Suprapubic skin (tissue), 4 donors: Measurements from ENCODE around the gene STH. TPM values are rescaled to one million over a fixed set of nuclear protein-coding genes. Genes with fewer than 3 reads are reported as not detected.

Experiments used
- DNase-seq, 2 donors: peaks; one replicate each; pipeline ENCODE4 v3.0.0-alpha.2; 2019; ENCODE audit warnings: low spot score in 2 of 2
- H3K27ac ChIP-seq: fragments of 200-600 bp; sonication (generic); one replicate; pipeline ENCODE4 v1.5.1; 2019
- H3K27me3 ChIP-seq: fragments of 200-600 bp; sonication (generic); one replicate; pipeline ENCODE4 v1.5.1; 2019
- H3K36me3 ChIP-seq: fragments of 200-600 bp; sonication (generic); one replicate; pipeline ENCODE4 v1.5.1; 2019
- H3K4me1 ChIP-seq: fragments of 200-600 bp; sonication (generic); one replicate; pipeline ENCODE4 v1.5.1; 2019
- H3K4me3 ChIP-seq: fragments of 200-600 bp; sonication (generic); one replicate; pipeline ENCODE4 v1.5.1; 2019; ENCODE audit warnings: mild to moderate bottlenecking
- H3K9me3 ChIP-seq: fragments of 200-600 bp; sonication (generic); one replicate; pipeline ENCODE4 v1.5.1; 2019
- EP300 ChIP-seq: sonication (generic); formaldehyde crosslinking; IDR thresholded peaks from one replicate; pipeline ENCODE4 v1.6.1; 2017; ENCODE audit warnings: antibody characterized with exemption
- POLR2A ChIP-seq, 2 donors: fragments of 450-650 bp; IDR thresholded peaks; one replicate each; pipeline ENCODE4 v1.6.1; 2017; ENCODE audit warnings: antibody characterized with exemption in 2 of 2, mild to moderate bottlenecking in 2 of 2, moderate library complexity in 2 of 2
- POLR2AphosphoS5 ChIP-seq, 3 donors: sonication (generic); formaldehyde crosslinking; IDR thresholded peaks; one replicate each; pipeline ENCODE4 v1.6.1; 2017; ENCODE audit warnings: antibody characterized with exemption in 3 of 3
- WGBS: methylation state at CpG from one replicate; pipeline ENCODE4 v1.1.5; 2018; 5-methylcytosine and 5-hydroxymethylcytosine counted together
- total RNA-seq, 4 donors: library from RNA; depleted of rRNA; stranded (reverse); fragments of >200 nt; gene quantifications; one replicate each; pipeline ENCODE4 v1.1.0, GENCODE V29; 2016
- TF ChIP-seq, protein P1 (sequence below), 2 donors: fragments of 200-600 bp in 1 of 2; fragments of 450-650 bp in 1 of 2; sonication (generic) in 1 of 2; IDR thresholded peaks; one replicate each; pipeline ENCODE4 v1.5.1; 2016 to 2019; ENCODE audit warnings: antibody characterized with exemption in 2 of 2, mild to moderate bottlenecking in 1 of 2, moderate library complexity in 1 of 2

STH gene
- total RNA-seq, 4 donors from 2014 or later, result not detected

DNA sequence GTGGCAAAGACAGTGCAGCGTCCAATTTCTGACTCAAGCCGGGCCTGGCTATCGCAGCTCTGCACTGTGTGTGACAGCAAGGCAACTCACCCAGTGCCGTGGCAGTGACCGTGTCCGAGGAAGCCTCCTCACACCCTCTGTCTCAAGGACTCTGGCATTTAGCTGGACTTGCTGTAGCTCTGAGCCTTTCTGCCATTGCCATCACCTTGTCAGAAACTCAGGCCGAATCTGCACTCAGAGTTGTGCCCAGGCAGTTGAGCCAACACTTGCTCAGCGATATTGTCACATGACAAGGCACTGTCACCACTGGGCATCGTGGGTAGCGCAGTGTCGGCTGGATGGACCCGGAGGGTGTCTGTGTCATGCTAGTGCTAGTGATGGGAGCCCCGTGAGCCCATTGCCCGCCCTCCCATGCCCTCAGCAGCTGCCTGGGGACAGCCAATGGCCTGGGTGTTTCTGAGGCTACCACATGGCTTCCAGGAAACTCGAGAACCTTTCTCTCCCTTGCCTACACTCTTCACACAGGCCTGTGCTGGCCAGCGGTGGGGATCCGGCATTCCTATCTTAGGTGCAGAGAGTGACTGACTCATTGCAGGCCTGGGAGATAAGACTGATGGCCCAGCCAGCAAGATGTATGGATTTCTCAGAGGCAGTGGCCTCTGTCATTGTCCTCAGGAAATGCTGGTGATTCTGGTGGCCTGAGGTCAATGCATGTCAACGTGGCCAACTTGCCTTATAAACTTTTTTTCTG lies 22.1 kb upstream of the STH start:
- no peak for TF ChIP-seq POLR2A (IDR thresholded peaks at IDR 0.05)
- no peak for TF ChIP-seq EP300
- TF ChIP-seq, protein P1, sequence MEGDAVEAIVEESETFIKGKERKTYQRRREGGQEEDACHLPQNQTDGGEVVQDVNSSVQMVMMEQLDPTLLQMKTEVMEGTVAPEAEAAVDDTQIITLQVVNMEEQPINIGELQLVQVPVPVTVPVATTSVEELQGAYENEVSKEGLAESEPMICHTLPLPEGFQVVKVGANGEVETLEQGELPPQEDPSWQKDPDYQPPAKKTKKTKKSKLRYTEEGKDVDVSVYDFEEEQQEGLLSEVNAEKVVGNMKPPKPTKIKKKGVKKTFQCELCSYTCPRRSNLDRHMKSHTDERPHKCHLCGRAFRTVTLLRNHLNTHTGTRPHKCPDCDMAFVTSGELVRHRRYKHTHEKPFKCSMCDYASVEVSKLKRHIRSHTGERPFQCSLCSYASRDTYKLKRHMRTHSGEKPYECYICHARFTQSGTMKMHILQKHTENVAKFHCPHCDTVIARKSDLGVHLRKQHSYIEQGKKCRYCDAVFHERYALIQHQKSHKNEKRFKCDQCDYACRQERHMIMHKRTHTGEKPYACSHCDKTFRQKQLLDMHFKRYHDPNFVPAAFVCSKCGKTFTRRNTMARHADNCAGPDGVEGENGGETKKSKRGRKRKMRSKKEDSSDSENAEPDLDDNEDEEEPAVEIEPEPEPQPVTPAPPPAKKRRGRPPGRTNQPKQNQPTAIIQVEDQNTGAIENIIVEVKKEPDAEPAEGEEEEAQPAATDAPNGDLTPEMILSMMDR (IDR thresholded peaks at IDR 0.05), result no peak
- no peak for TF ChIP-seq POLR2AphosphoS5 (IDR thresholded peaks at IDR 0.05)
- WGBS, result 88% methylated on average over 12 of the region's 18 CpGs

DNA sequence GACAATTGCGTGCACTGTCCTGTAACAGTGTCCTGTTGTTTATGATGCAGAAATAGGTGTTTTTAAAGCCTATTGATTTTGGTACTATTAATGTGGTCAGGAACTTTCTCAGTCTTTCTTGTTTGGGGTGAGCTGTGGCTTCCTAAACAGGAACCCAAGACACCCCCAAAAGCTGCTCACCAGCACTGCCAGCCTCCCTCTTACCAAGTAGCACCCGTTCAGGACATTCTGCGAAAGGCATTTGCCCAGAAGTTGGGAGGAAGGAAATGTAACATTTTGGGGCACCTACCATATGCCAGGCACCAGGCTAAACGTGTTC lies 21.6 kb upstream of the STH start:
- peaks cover 20% of the 10 kb centered on the region for H3K4me1 ChIP-seq
- H3K4me3 ChIP-seq, result no peak overlapping the region
- H3K36me3 ChIP-seq, result no peaks in the 10 kb centered on the region
- no peak overlapping the region for H3K27ac ChIP-seq
- TF ChIP-seq POLR2AphosphoS5 (IDR thresholded peaks at IDR 0.05) (no peak), POLR2A (IDR thresholded peaks at IDR 0.05) (no peak), EP300 (no peak)
- TF ChIP-seq, protein P1 (IDR thresholded peaks at IDR 0.05), result no peak
- no peak for DNase-seq
- no peaks in the 10 kb centered on the region for H3K27me3 ChIP-seq
- no peaks in the 10 kb centered on the region for H3K9me3 ChIP-seq
- 75% methylated on average over 4 of the region's 4 CpGs for WGBS

More for the DNA sequence above, 22.1 kb upstream of the STH start:
- no peaks in the 10 kb centered on the region for H3K9me3 ChIP-seq
- H3K27me3 ChIP-seq, result no peaks in the 10 kb centered on the region
- H3K36me3 ChIP-seq, result no peaks in the 10 kb centered on the region
- DNase-seq, result no peak
- H3K27ac ChIP-seq, result no peak overlapping the region
- no peak overlapping the region for H3K4me3 ChIP-seq
- peaks cover 20% of the 10 kb centered on the region for H3K4me1 ChIP-seq

DNA sequence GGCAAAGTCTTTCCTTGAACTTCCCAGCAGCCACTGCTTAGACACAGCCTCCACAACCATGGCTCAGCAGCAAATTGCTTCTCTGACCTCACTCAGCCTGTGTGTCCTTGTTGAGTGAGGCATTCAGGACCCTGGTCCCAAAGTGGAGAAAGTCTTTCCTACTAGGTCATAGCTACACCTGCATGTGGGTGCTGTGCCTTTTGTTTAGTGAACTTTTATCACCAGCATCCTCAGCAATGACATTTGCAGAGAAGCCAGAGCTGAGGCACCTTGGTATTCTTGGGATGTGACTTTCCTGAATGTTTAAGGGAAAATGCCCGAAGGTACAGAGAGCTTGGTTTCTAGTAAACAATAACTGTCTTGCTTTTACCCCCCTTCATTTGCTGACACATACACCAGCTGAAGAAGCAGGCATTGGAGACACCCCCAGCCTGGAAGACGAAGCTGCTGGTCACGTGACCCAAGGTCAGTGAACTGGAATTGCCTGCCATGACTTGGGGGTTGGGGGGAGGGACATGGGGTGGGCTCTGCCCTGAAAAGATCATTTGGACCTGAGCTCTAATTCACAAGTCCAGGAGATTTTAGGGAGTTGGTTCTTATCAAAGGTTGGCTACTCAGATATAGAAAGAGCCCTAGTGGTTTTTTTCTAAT lies 20.9 kb upstream of the STH start:
- Histone ChIP-seq H3K36me3 (no peaks in the 10 kb centered on the region), H3K27me3 (no peaks in the 10 kb centered on the region), H3K9me3 (no peaks in the 10 kb centered on the region), H3K4me1 (peaks cover 13% of the 10 kb centered on the region), H3K27ac (no peak overlapping the region), H3K4me3 (no peak overlapping the region)
- TF ChIP-seq POLR2A (IDR thresholded peaks at IDR 0.05) (no peak), POLR2AphosphoS5 (IDR thresholded peaks at IDR 0.05) (no peak), EP300 (no peak)
- TF ChIP-seq, protein P1 (IDR thresholded peaks at IDR 0.05), result no peak
- DNase-seq, result no peak
- 84% methylated on average over 3 of the region's 3 CpGs for WGBS

DNA sequence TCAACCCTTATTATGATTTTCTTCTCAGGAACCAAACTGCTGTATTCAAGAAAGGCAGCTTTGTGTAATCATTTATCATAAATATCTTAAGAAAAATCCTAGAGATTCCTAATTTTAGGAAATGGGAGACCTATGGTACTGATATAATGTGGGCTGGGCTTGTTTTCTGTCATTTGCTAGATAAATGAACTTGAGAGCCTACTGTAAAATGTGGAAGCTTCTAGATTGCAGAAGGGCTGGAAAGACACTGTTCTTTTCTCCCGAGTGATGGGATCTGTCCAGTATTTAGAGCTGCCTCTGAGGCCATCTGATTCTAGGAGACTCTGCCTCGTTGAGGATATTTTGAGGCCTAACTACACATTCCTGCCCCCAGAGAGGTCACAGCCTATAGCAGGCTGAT lies 19.9 kb upstream of the STH start:
- no peak for DNase-seq
- Histone ChIP-seq H3K27me3 (no peaks in the 10 kb centered on the region), H3K4me3 (no peak overlapping the region), H3K36me3 (no peaks in the 10 kb centered on the region), H3K27ac (no peak overlapping the region), H3K4me1 (peaks cover 3% of the 10 kb centered on the region), H3K9me3 (no peaks in the 10 kb centered on the region)
- TF ChIP-seq POLR2A (IDR thresholded peaks at IDR 0.05) (no peak), EP300 (no peak), POLR2AphosphoS5 (IDR thresholded peaks at IDR 0.05) (no peak)
- TF ChIP-seq, protein P1 (IDR thresholded peaks at IDR 0.05), result no peak
- 66% methylated on average over 2 of the region's 2 CpGs for WGBS

DNA sequence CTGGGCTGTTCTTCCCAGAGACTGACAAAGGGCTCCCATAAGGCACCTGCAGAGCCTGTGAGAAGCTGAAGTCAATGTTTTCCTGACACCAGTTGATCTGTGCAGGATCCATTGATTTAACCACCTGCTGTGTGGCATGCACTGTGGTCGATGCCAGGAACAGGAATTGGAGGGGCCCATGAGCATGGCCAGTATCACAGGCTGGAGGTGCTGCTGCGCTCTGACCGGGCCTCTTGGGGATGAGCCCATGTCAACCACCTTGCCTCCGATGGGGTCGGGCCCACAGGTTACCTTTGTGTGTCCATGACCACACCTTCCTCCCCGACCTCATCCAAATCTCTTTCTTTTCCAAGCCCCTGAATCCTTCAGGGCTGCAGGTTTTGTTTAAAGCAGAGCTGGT lies 18.2 kb upstream of the STH start:
- DNase-seq, result no peak
- WGBS, result 82% methylated on average over 5 of the region's 6 CpGs
- no peaks in the 10 kb centered on the region for H3K9me3 ChIP-seq
- H3K27ac ChIP-seq, result no peak overlapping the region
- TF ChIP-seq, protein P1 (IDR thresholded peaks at IDR 0.05), result no peak
- TF ChIP-seq POLR2AphosphoS5 (IDR thresholded peaks at IDR 0.05) (no peak), POLR2A (IDR thresholded peaks at IDR 0.05) (no peak), EP300 (no peak)
- no peaks in the 10 kb centered on the region for H3K36me3 ChIP-seq
- H3K4me3 ChIP-seq, result no peak overlapping the region
- H3K27me3 ChIP-seq, result no peaks in the 10 kb centered on the region
- no peaks in the 10 kb centered on the region for H3K4me1 ChIP-seq
